Stimulated activated naive CD8-positive, alpha-beta T cell treated with anti-CD3 and anti-CD28 coated beads, Interleukin-15, amount 100 ng/mL, for 72 hours (primary cell): ENCODE results near the gene INS.
A peak's percentile ranks its signal among the peaks of the same experiment; 100 is the strongest.

Experiments used
- ATAC-seq: fragments of 150-1000 bp; cut with Tn5 transposase; 2 replicates; pipeline ENCODE4 v1.10.0; 2021; ENCODE audit warnings: mild to moderate bottlenecking, moderate library complexity
- DNase-seq, 2 donors: peaks; one replicate each; pipeline ENCODE4 v3.0.0; 2021 to 2022
- H3K27ac Mint-ChIP-seq, 2 donors: one replicate each; pipeline ENCODE4 v1.8.0; 2022; ENCODE audit warnings: mild to moderate bottlenecking in 2 of 2, mixed read lengths in 2 of 2, moderate library complexity in 2 of 2
- H3K27me3 Mint-ChIP-seq: one replicate; pipeline ENCODE4 v1.8.0; 2022; ENCODE audit warnings: mixed read lengths
- H3K4me1 Mint-ChIP-seq: one replicate; pipeline ENCODE4 v1.8.0; 2022; ENCODE audit warnings: mild to moderate bottlenecking, mixed read lengths
- H3K4me3 Mint-ChIP-seq, 2 donors: one replicate each; pipeline ENCODE4 v1.8.0; 2022; ENCODE audit warnings: mild to moderate bottlenecking in 2 of 2, mixed read lengths in 2 of 2, moderate library complexity in 1 of 2
- H3K9me3 Mint-ChIP-seq, 2 donors: one replicate each; pipeline ENCODE4 v1.8.0; 2022; ENCODE audit warnings: mixed read lengths in 2 of 2

The INS gene

DNA sequence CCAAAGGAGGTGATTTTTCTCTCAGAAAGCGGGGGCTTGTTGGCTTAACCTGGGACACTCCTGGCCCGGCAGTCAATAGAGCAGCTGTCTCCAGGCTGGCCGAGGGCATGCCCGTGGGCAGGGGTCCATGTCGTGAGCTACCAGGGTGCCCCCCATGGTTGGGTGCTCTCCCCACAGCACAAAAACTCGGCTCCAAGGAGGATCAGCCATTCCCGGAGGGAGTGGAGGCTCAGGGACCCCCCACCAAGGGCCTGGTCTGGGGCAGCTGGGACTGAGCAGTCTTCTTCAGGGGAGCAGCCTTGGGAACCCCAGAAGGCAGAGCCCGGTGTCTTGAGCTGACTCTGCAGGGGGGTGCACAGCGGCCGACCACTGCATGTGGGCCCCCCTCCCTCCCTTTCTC, 31.4 kb upstream of the INS start:
- no peak overlapping the region for H3K27ac Mint-ChIP-seq
- ATAC-seq (no peak), DNase-seq (no peak)

DNA sequence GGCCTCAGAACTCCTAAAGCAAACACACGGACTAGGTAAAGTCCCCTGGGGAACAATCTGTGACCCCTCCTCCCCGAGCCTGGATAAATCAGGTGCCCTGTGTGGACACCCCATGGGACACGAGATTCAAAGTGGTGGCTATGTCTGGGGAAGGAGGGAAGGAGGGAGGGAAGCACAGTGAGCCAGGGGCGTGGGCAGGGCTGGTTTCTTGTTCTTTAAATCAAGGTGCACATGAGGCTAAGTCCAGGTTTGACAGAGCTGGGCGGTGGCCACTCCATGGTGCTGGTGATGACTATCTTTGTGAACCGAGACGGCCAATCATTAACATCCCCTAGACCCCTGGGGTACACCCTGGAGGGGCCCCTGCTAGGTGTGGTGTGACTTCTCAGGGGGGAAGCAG, 30.9 kb upstream of the INS start:
- no peak overlapping the region for H3K27ac Mint-ChIP-seq
- no peak for DNase-seq
- no peak for ATAC-seq
- peaks cover 16% of the 10 kb centered on the region for H3K4me1 Mint-ChIP-seq
- no peak overlapping the region for H3K4me3 Mint-ChIP-seq
- H3K27me3 Mint-ChIP-seq, result peaks cover 22% of the 10 kb centered on the region
- no peaks in the 10 kb centered on the region for H3K9me3 Mint-ChIP-seq

More for the DNA sequence above, 31.4 kb upstream of the INS start:
- Mint-ChIP-seq H3K4me3 (no peak overlapping the region), H3K27me3 (peaks cover 28% of the 10 kb centered on the region), H3K9me3 (no peaks in the 10 kb centered on the region), H3K4me1 (peaks cover 21% of the 10 kb centered on the region)

- ATAC-seq (no peak), DNase-seq (no peak)
- H3K9me3 Mint-ChIP-seq, result no peaks in the 10 kb centered on the region
- no peak overlapping the region for H3K27ac Mint-ChIP-seq
- no peak overlapping the region for H3K4me3 Mint-ChIP-seq
- peaks cover 12% of the 10 kb centered on the region for H3K27me3 Mint-ChIP-seq
- H3K4me1 Mint-ChIP-seq, result peaks cover 6% of the 10 kb centered on the region
These were observed 29.9 kb upstream of the INS start for GRCh38 chr11:2190657-2191471.

- Mint-ChIP-seq H3K27me3 (peaks cover 11% of the 10 kb centered on the region), H3K4me1 (peaks cover 6% of the 10 kb centered on the region), H3K4me3 (no peak overlapping the region), H3K27ac (no peak overlapping the region), H3K9me3 (no peaks in the 10 kb centered on the region)
- no peak for DNase-seq
- no peak for ATAC-seq
These were observed 29.1 kb upstream of the INS start for GRCh38 chr11:2189938-2190656.

GRCh38 chr11:2188745-2189144, 27.7 kb upstream of the INS start:
- Mint-ChIP-seq H3K27ac (no peak overlapping the region), H3K4me1 (peaks cover 6% of the 10 kb centered on the region), H3K4me3 (no peak overlapping the region), H3K9me3 (no peaks in the 10 kb centered on the region), H3K27me3 (peaks cover 16% of the 10 kb centered on the region)
- DNase-seq (no peak), ATAC-seq (no peak)

DNA sequence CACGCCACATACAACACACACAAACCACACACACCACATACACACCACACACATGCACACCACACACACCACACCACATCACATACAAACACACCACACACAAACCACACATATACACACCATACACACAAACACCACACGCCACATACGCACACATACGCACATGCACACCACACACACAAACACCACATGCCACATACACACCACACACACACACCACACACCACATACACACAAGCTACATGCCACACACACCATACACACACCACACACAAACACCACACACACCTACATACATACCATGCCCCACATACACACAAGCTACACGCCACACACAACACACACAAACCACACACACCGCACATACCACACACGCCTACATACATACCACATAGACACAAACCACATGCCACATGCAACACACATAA, 26.3 kb upstream of the INS start:
- DNase-seq, result no peak
- H3K4me3 Mint-ChIP-seq, result no peak overlapping the region
- H3K27me3 Mint-ChIP-seq, result peaks cover 16% of the 10 kb centered on the region
- no peaks in the 10 kb centered on the region for H3K9me3 Mint-ChIP-seq
- no peak for ATAC-seq
- H3K27ac Mint-ChIP-seq, result no peak overlapping the region
- peaks cover 6% of the 10 kb centered on the region for H3K4me1 Mint-ChIP-seq

GRCh38 chr11:2186669-2187279, 25.8 kb upstream of the INS start:
- Mint-ChIP-seq H3K27me3 (peaks cover 16% of the 10 kb centered on the region), H3K4me1 (peaks cover 6% of the 10 kb centered on the region), H3K27ac (no peak overlapping the region), H3K9me3 (no peaks in the 10 kb centered on the region), H3K4me3 (no peak overlapping the region)
- DNase-seq (peak; percentile 49 to 57), ATAC-seq (peak; percentile 81)

GRCh38 chr11:2185324-2186085, 24.5 kb upstream of the INS start:
- H3K27ac Mint-ChIP-seq, result no peak overlapping the region
- H3K4me3 Mint-ChIP-seq, result no peak overlapping the region
- no peaks in the 10 kb centered on the region for H3K4me1 Mint-ChIP-seq
- no peak for ATAC-seq
- DNase-seq, result no peak
- no peaks in the 10 kb centered on the region for H3K9me3 Mint-ChIP-seq
- peaks cover 8% of the 10 kb centered on the region for H3K27me3 Mint-ChIP-seq

DNA sequence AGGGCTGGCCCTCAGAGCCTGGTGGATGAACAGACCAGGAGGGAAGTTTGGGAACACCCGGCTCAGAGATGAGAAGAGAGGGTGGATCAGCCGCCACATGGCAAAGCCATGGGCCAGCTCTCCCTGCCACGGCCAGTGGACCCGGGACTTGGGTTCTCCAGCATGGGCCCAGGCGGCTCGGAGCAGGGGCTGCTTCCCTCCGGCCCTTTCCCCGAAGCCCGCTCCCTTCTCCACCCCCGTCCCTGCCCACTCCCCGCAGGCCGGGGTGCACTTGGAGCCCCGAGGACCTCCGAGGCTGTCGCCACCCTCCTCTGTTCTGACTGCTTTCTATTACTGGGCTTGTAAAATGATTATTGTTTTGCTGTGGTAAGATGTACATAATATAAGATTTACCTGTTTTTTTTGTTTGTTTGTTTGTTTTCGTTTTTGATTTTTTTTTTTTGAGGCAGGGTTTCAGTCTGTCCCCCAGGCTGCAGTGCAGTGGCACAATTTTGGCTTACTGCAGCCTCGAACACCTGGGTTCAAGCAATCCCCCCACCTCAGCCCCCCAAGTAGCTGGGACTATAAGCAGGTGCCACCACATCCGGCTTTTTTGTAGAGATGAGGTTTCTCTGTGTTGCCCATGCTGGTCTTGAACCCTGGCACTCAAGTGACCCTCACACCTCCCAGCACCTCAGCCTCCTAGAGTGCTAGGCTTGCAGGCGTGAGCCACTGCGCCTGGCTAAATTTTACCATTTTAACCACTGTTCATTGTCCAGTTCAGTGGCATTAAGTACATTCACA, 21.9 kb upstream of the INS start:
- H3K4me3 Mint-ChIP-seq, result no peak overlapping the region
- H3K4me1 Mint-ChIP-seq, result no peaks in the 10 kb centered on the region
- H3K9me3 Mint-ChIP-seq, result no peaks in the 10 kb centered on the region
- DNase-seq, result no peak
- no peak overlapping the region for H3K27ac Mint-ChIP-seq
- ATAC-seq, result no peak
- peaks cover 8% of the 10 kb centered on the region for H3K27me3 Mint-ChIP-seq

DNA sequence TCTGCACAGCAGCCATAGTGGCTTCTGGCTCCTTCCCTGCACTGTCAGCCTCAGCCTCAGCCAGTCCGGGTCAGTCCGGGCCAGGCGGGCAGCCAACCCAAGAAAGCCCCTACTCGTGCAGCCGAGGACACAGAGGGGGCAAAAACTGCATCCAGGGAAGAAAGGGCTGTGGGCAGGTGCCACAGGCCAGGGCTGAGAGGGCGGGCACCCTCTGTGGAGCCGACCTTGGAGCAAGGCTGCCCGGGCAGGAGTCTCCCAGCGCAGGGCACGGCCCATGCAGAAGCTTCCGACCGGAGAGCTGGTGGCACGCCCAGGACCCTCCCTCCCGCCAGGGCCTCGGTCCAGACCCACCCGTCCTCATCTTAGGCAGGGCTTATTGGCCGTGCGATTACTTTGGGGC, 21.1 kb upstream of the INS start:
- H3K9me3 Mint-ChIP-seq, result no peaks in the 10 kb centered on the region
- ATAC-seq (no peak), DNase-seq (no peak)
- H3K4me1 Mint-ChIP-seq, result no peaks in the 10 kb centered on the region
- no peak overlapping the region for H3K4me3 Mint-ChIP-seq
- H3K27me3 Mint-ChIP-seq, result peaks cover 8% of the 10 kb centered on the region
- no peak overlapping the region for H3K27ac Mint-ChIP-seq

- DNase-seq, result no peak
- Mint-ChIP-seq H3K4me3 (no peak overlapping the region), H3K9me3 (no peaks in the 10 kb centered on the region), H3K27ac (no peak overlapping the region), H3K27me3 (peaks cover 8% of the 10 kb centered on the region), H3K4me1 (no peaks in the 10 kb centered on the region)
- no peak for ATAC-seq
These were observed 19.9 kb upstream of the INS start for GRCh38 chr11:2180789-2181370.

- no peaks in the 10 kb centered on the region for H3K9me3 Mint-ChIP-seq
- H3K27ac Mint-ChIP-seq, result no peak overlapping the region
- ATAC-seq (no peak), DNase-seq (no peak)
- H3K4me1 Mint-ChIP-seq, result no peaks in the 10 kb centered on the region
- H3K27me3 Mint-ChIP-seq, result peaks cover 8% of the 10 kb centered on the region
- no peak overlapping the region for H3K4me3 Mint-ChIP-seq
These were observed 19.3 kb upstream of the INS start for GRCh38 chr11:2180347-2180746.

- Mint-ChIP-seq H3K27me3 (no peaks in the 10 kb centered on the region), H3K4me3 (no peak overlapping the region), H3K27ac (no peak overlapping the region), H3K9me3 (no peaks in the 10 kb centered on the region), H3K4me1 (no peaks in the 10 kb centered on the region)
- DNase-seq (no peak), ATAC-seq (no peak)
These were observed 18.5 kb upstream of the INS start for GRCh38 chr11:2179516-2179915.

DNA sequence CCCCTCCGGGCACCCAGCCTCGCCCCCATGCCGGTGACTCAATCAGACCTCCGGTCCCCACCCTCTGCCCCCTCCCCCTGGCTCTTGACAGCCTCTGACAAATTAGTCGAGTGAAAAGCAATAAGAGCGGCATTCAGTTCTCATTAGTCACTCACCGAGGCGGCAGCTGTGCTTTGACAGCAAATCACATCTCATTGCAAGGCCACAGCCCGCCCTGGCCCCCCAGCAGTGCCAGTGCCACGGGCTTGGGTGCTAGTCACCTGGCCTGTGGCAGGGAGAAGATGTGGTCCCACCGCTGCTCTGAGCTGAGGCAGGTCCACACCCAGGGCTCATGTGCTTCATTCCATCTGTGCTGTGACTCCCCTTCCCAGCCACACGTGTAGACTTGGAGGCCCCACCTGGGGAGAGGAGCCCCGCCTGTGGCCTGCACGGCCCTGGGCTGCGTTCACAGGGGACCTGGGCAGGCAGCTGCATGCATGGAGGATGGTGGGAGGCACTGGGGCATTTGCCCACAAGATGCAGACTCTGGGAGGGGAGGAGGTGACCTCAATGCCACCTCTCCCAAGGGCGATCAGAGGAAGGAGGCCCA, 18.0 kb upstream of the INS start:
- no peak for DNase-seq
- H3K27ac Mint-ChIP-seq, result no peak overlapping the region
- no peaks in the 10 kb centered on the region for H3K4me1 Mint-ChIP-seq
- H3K4me3 Mint-ChIP-seq, result no peak overlapping the region
- H3K27me3 Mint-ChIP-seq, result no peaks in the 10 kb centered on the region
- H3K9me3 Mint-ChIP-seq, result no peaks in the 10 kb centered on the region
- no peak for ATAC-seq
